Measurements from ENCODE around the gene RPL3.
A peak's percentile ranks its signal among the peaks of the same experiment; 100 is the strongest.
"Not testable (repeated sequence)": the region's sequence is repeated elsewhere in the genome, so short reads cannot be mapped to it uniquely, and the experiment has no call there.

The RPL3 gene

DNA sequence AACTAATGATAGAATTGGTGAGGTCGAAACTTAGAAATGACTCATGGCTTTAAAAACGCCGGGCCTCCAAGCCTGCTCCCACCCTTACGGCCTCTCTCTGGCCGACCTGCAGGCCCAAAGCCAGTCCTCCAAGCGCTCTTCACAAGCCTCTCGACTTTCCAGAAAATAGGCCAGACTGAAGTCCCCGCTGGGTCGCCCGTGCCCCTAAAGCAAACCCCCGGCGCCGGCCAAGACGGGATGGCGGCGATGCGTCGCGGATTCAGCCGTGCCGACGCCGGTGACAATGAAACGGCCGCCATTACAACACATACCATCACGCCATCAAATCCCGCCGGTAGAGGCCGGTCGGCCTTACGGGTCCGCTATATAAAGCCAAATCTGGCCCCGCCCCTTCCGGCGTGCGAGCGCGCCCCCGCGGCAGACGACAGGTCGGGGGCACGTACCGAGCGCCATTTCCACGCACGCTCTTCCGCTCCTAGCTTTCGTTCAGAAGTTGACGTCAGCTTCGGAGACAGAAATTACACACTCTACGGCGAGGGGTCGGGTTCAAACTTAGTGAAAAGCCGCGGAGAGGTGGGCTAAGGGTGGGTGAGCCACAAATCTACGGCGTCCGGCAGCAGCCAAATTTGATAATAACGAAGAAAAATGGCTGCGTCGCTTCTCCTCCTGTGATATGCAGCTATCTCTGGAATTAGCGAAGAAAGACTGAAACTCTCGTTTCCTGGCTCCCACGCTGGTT is at the start of gene RPL3:
Gene RPL3 (minus strand): TSS at position 340 of the 739 bp plus-strand sequence. CDS start 26 bp downstream, at position 314.
- peak within 1 kb of the TSS; percentile 93 for H3K4me3 ChIP-seq (ENCODE audit: low read length)
- TF ChIP-seq ZNF274 (IDR thresholded peaks at IDR 0.05; ENCODE audit: low read depth, low read length) = no peak

DNA sequence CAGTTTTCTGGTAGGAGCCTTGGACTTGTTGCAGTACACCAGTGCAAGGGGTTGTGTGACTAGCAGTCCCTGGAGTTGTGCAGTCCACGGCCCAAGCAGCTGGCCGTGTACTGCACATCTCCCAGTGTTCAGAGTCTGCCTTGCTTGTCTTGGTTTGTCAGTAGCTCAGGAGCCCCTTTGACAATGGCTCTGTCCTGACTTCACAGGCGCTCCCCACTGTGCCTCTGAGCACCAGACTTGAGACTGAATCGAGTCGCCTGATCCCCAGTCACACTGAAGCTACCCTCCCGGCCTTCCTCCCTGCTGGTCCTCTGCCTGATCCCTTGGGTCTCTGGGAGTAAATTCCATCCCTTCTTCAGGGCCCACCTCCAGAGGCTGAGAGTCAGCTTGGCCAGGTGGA is 49.8 kb upstream of the RPL3 start:
- H3K4me3 ChIP-seq (ENCODE audit: low read length) = no peak overlapping the region
- TF ChIP-seq ZNF274 (IDR thresholded peaks at IDR 0.05; ENCODE audit: low read depth, low read length) = no peak

- no peak overlapping the region for H3K4me3 ChIP-seq (ENCODE audit: low read length)
- no peak for TF ChIP-seq ZNF274 (IDR thresholded peaks at IDR 0.05; ENCODE audit: low read depth, low read length)
Measured at GRCh38 chr22:39368461-39368911, 49.1 kb upstream of the RPL3 start.

- no peak for TF ChIP-seq ZNF274 (IDR thresholded peaks at IDR 0.05; ENCODE audit: low read depth, low read length)
- H3K4me3 ChIP-seq (ENCODE audit: low read length) = no peak overlapping the region
Measured at GRCh38 chr22:39367035-39367434, 47.6 kb upstream of the RPL3 start.

GRCh38 chr22:39365492-39365780 is 46.0 kb upstream of the RPL3 start:
- no peak overlapping the region for H3K4me3 ChIP-seq (ENCODE audit: low read length)
- TF ChIP-seq ZNF274 (IDR thresholded peaks at IDR 0.05; ENCODE audit: low read depth, low read length) = no peak

- no peak for TF ChIP-seq ZNF274 (IDR thresholded peaks at IDR 0.05; ENCODE audit: low read depth, low read length)
- H3K4me3 ChIP-seq (ENCODE audit: low read length) = no peak overlapping the region
Measured at GRCh38 chr22:39364714-39365491, 45.5 kb upstream of the RPL3 start.

DNA sequence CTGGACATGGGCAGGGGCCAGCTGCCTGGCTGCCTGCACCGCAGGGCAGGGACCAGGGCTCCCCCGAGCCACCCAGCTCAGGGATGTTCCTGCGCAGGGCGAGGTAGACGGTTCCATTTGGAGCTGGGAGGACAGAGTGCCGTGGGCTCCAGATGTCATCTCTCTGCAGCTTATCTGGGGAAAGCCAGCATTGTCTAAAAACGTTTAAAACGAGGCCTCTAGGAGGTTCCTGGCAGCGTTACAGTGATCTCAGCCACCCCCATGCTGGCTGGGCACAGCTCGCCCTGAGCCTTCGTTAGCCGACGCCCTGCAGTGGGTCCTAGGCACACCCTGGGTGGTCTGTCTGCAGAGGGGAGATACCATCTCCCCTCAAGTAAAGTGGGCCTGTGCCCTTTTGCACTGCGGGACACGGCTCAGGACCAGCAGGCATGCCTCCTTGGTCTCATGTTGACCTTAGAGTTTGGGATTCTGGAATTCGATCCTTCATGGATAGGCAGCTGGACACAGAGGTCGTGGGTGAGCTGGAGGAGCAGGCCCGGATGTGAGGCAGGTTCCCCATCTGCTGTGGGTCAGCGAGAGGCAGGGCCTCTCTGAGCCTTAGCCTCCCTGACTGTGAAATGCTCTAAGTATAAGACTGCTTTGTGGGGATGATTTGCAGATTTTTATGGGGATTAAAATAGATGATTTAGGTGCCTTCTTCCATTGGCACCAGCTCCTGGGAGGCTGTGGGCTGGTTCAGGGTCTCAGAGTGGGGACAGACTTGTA is 44.5 kb upstream of the RPL3 start:
- no peak for TF ChIP-seq ZNF274 (IDR thresholded peaks at IDR 0.05; ENCODE audit: low read depth, low read length)
- no peak overlapping the region for H3K4me3 ChIP-seq (ENCODE audit: low read length)

- TF ChIP-seq ZNF274 (IDR thresholded peaks at IDR 0.05; ENCODE audit: low read depth, low read length) = no peak
- no peak overlapping the region for H3K4me3 ChIP-seq (ENCODE audit: low read length)
Measured at GRCh38 chr22:39362932-39363331, 43.5 kb upstream of the RPL3 start.

GRCh38 chr22:39362271-39362670 is 42.8 kb upstream of the RPL3 start:
- no peak overlapping the region for H3K4me3 ChIP-seq (ENCODE audit: low read length)
- no peak for TF ChIP-seq ZNF274 (IDR thresholded peaks at IDR 0.05; ENCODE audit: low read depth, low read length)

DNA sequence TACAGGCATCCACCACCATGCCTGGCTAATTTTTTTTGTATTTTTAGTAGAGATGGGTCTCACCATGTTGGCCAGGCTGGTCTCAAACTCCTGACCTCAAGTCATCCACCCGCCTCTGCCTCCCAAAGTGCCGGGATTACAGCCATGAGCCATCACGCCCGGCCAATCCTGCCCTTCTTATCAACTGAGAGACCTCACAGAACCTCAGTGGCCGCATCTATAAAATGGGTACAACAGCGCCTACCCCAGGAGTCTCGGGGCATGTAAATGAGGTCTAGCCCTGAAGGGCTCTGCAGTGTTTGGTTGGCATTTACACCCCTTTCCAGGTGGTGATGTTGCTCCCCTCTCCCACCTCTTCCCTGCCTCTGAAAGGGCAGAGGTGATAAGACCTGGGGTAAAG is 42.1 kb upstream of the RPL3 start:
- H3K4me3 ChIP-seq (ENCODE audit: low read length) = no peak overlapping the region
- no peak for TF ChIP-seq ZNF274 (IDR thresholded peaks at IDR 0.05; ENCODE audit: low read depth, low read length)

DNA sequence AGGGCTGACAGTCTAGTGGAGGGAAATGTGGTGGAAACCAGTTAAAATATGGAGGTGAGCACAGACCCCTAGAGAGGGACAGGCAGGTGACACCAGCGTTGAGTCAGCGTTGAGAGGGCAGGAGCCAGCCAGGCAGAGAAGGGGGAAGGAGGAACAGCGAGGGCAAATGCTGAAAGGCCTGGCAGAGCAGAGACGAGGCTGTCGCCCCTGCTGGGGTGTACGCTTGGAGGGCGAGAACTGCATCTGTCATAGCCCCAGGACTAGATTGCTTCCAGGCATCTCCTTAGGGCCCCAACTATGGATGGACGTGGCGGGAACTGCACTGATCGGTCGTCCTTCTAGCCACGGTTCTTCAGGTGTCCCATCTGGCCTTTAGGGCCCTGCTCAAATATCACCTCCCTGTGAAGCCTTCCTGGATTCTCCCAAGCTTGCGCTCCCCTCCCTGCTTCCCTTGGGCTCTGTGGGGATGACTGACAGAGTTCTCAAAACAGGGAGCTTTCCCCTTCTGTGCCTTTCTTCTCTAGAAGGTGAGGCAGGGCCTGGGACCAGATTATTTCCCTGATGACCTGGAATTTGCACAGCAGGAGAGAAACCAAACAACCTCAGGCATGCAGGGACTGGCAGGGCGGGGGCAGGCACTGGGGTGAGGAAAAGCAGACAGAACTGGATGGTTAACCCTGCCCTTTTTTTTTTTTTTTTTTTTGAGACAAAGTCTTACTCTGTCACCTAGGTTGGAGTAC is 41.4 kb upstream of the RPL3 start:
- no peak overlapping the region for H3K4me3 ChIP-seq (ENCODE audit: low read length)
- TF ChIP-seq ZNF274 (IDR thresholded peaks at IDR 0.05; ENCODE audit: low read depth, low read length) = no peak

DNA sequence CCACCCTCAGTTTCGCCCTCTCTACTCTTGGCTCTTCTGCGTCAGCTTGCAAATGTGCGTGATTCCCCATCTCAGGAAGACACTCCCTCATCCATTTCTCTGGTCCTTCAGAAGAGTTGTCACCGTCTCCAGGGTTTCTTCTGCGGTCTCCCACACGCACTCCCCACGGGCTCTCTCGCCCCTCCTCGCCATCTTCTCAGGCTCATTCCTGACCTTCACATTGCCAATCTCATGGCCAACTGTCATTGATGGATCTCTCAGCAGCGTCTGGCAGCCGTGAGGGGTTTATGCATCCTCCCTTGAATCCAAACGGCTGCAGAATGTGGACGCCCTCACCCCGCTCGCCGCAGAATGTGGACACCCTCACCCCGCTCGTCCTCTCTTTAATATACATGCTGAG is 40.8 kb upstream of the RPL3 start:
- no peak overlapping the region for H3K4me3 ChIP-seq (ENCODE audit: low read length)
- no peak for TF ChIP-seq ZNF274 (IDR thresholded peaks at IDR 0.05; ENCODE audit: low read depth, low read length)

- TF ChIP-seq ZNF274 (IDR thresholded peaks at IDR 0.05; ENCODE audit: low read depth, low read length) = no peak
- H3K4me3 ChIP-seq (ENCODE audit: low read length) = no peak overlapping the region
Measured at GRCh38 chr22:39359659-39360195, 40.3 kb upstream of the RPL3 start.

DNA sequence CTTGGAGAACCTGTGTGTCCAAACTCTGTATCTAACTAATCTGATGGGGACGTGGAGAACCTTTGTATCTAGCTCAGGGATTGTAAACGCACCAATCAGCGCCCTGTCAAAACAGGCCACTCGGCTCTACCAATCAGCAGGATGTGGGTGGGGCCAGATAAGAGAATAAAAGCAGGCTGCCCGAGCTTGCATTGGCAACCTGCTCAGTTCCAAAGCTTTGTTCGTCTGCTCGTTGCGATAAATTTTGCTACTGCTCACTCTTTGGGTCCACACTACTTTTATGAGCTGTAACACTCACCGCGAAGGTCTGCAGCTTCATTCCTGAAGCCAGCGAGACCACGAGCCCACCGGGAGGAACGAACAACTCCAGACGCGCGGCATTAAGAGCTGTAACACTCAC is 38.8 kb upstream of the RPL3 start:
- not testable (repeated sequence) for H3K4me3 ChIP-seq (ENCODE audit: low read length)

DNA sequence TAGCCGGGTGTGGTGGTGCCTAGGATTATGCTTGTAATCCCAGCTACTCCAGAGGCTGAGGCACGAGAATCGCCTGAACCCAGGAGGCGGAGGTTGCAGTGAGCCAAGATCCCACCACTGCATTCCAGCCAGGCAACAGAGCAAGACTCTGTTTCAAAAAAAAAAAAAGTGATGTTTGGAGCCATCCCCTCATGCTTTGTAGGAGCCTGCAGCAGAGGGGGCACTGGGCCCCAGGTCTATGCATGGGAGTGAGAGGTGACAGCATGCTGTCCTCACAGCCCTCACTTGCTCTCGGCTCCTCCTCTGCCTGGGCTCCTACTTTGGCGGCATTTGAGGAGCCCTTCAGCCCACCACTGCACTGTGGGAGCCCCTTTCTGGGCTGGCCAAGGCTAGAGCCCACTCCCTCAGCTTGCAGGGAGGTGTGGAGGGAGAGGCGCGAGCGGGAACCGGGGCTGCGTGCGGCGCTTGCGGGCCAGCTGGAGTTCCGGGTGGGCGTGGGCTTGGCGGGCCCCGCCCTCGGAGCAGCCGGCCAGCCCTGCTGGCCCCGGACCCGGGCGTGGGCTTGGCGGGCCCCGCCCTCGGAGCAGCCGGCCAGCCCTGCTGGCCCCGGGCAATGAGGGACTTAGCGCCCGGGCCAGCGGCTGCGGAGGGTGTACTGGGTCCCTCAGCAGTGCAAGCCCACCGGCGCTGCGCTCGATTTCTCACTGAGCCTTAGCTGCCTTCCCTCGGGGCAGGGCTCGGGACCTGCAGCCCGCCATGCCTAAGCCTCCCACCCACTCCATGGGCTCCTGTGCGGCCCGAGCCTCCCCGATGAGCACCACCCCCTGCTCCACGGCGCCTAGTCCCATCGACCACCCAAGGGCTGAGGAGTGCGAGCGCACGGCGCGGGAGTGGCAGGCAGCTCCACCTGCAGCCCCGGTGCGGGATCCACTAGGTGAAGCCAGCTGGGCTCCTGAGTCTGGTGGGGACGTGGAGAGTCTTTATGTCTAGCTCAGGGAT is 38.0 kb upstream of the RPL3 start:
- H3K4me3 ChIP-seq (ENCODE audit: low read length) = not testable (repeated sequence)

Measured in GM08714 (cell line).